HG03439 (cell line): ENCODE results near the gene STEAP1B.

Source experiments
- ATAC-seq: cut with Tn5 transposase; IDR thresholded peaks from one replicate; pipeline ENCODE4 v1.9.1; 2021; ENCODE audit warnings: mild to moderate bottlenecking, moderate library complexity; ENCODE audit not compliant: unreplicated experiment

STEAP1B gene

GRCh38 chr7:22406715-22407114 is 93.3 kb downstream of the STEAP1B start:
- ATAC-seq = no peak

GRCh38 chr7:22404421-22405023 is 95.5 kb downstream of the STEAP1B start:
- no peak for ATAC-seq

DNA sequence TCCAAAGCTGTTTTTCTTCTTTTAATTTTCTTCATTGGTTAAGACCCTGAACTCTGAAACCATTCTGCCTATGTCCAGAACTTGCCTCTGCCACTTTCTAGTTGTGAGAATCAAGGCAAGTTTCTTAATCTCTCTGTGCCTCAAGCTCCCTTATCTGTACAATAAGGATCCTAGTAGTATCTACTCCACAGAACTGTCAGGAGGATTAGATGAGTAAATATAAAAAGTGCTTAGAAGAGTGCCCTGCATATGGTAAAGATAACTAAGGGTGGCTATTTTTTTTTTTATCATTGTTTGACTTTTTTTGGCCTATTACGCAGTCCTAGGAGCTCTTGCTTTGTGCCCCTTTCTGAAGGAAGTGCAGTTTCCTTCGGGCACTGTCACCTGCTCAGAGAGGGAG is 96.6 kb downstream of the STEAP1B start:
- ATAC-seq = no peak

GRCh38 chr7:22402250-22402649 is 97.7 kb downstream of the STEAP1B start:
- no peak for ATAC-seq

DNA sequence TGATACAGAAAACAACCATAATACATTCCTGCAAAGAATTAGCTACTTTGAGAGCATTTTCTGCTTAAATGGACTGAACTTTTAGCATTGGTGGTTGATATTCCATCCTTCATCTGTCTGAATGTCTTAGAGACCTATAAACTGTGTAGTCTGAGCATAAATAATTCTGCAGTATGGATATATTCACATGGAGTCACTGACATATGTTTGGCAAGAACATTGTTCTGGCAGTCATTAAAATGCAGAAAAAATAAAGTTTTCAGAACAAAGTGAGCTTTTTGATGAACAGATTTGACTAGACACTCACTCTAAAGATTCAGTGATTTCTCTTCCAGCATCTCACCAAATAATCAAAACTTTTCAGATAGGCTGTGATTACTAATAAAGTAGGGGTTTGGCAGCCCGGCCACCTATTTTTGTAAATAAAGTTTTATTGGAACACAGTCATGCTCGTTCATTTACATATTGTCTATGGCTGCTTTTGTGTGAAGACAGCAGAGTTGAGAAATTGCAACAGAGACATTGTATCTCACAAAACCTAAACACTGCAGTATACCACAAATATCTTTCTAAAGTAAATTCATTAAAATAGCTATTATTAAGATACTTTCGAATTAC is 98.9 kb downstream of the STEAP1B start:
- ATAC-seq = no peak

GRCh38 chr7:22400150-22400814 is 99.7 kb downstream of the STEAP1B start:
- ATAC-seq = no peak

- ATAC-seq = no peak
Observed at GRCh38 chr7:22399546-22399945, 100.4 kb downstream of the STEAP1B start.

DNA sequence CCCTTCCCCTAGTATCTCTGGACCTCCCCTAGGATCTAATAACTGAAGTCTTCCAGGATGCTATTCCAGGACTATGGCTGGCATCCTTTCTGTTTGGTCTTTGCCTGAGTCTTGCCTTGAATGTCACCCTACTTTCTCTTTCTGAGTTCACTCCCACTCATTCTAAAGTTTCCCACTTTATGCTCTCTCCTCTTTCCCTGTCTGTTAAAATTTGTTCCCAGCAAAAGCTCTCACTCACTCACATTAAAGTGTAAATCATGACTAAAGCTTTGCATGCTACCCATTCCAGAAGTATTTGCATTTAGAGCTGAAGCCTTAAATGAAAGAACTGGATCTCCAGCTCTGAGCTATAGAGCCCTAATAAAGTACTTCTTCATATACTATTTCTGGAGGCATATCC is 100.9 kb downstream of the STEAP1B start:
- ATAC-seq = no peak

DNA sequence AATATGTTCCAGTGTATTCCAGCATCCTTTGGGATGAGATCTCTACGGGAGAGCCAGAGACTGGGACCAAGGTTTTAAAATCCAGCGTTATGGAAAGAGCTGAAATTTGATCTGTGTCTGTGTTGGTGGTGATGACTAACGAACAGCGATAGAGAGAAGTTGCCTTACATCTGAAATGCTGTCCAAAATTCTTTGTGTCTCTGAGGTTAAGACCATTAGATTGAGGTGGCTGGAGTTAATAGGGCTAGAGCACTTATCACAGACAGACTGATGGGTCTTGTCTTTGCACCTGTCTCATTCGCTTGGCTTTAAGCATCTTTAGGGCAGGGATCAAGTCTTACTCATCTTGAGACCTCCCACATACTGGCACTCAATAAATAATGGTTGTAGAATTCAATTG is 102.0 kb downstream of the STEAP1B start:
- ATAC-seq = no peak

DNA sequence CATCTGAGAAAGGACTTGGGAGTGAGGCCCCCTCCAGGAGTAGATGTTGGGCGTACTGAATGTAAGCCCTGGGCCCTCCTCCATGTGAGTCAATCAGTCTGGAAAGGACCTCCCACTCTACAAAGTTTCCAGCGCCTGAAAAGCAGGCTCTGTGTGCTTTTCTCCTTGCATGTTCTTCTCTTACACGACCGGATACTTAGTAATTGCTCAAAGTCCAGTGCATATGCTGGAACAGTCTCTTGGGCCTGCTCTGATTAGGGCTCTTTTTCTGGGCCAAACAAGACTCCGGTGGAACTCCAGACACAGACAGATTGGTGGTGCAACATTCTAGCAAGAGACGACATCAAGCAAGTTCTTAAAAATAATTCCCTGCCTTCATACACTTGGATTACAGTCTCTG is 104.8 kb downstream of the STEAP1B start:
- no peak for ATAC-seq

- no peak for ATAC-seq
Observed at GRCh38 chr7:22394739-22395138, 105.2 kb downstream of the STEAP1B start.

DNA sequence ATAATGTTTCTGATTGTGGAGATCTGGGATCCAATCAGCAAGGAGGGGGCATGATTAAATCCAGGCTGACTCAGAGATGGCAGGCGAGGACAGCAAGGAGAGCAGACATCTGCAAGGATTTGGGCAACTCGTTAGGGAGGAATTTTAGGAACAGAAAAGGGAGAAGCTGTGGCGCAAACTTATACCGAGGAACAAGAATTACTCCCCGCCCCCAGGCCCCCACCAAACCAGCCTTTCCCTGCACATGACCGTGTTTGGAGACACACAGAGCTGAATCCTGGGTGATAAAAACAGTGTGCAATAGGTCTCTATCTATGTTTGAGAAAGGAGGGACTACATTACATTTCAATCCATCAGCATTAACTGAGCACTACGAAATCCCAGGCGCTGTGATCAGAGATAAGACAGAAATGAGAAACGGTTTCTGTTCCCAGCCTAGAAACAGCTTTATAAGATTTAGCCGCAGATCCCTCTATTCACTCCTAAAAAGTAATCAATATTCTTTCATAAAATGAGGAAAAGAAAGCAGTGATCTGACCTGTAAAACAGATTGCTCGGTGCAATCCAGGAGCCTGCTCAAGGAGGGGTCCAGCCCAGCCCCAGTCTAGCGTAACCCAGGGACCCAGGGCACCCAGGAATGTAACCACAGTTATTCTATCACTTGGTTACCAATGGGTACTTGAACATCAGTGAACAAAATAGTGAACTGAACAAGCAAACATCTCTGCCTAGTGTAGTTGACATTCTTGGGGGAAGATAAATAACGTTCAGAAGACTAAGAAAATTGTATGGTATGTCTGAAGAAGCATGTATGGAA is 105.9 kb downstream of the STEAP1B start:
- no peak for ATAC-seq

- no peak for ATAC-seq
Observed at GRCh38 chr7:22390516-22390915, 109.5 kb downstream of the STEAP1B start.

DNA sequence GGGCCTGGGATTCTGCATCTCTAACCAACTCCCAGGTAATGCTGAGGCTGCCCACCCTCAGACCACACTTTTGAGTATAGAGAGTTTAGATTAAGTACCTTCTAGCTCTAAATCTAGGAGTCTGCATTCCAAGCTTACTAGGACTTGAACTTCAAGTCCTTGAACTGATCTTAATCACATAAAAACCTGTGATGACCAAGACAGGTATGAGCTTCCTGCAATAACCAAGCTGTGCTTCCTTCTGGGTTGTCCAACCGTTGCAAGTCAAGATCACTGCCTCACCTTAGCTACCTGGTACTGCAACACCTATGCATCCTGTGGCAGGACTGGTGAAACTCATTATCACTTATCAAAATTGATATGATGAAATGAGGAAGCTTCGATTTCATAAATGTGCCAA is 110.1 kb downstream of the STEAP1B start:
- ATAC-seq = no peak

- ATAC-seq = no peak
Observed at GRCh38 chr7:22387583-22387982, 112.4 kb downstream of the STEAP1B start.

DNA sequence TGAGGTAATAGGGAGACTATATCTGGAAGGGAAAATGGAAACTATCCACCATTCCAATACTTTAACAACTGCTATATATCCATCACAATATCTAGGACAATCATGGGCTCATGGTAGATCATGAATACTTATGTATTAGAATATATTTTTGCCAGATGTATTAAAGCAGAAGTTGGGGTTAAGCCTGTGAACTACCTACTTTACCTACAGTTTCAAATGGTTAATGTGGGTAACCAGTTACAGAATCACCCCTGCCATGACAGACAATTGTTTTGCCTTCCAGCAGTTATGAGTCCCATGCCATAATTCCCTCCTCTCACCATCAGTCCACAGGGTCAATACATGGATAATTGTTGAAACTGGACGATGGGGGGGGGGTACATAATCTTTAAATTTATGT is 113.1 kb downstream of the STEAP1B start:
- peak; percentile 32 for ATAC-seq

DNA sequence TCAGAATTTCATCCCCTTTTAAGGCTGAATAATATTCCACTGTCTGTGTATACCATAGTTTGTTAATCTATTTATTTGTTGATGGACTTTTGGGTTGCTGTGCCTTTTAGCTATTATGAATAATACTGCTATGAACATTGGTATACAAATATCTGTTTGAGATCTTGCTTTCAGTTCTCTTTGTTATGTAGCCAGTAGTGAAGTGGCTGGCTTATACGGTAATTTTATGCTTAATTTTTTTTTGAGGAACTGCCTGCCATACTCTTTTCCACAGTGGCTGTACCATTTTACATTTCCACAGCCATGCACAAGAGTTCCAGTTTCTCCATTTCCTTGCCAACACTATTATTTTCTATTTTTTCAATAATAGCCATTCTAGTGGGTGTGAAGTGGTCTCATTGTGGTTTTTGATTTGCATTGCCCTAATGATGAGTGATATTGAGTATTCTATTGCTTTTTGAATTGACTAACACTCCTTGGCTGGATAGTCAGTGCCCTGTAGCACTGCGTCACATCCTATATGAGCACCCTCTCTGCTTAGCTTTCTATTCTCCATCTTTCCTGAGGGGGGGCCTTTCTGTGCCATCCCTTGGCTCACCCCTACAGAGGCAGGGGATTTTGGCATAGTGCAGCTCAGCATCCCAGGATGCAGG is 113.7 kb downstream of the STEAP1B start:
- peak; percentile 69 for ATAC-seq

DNA sequence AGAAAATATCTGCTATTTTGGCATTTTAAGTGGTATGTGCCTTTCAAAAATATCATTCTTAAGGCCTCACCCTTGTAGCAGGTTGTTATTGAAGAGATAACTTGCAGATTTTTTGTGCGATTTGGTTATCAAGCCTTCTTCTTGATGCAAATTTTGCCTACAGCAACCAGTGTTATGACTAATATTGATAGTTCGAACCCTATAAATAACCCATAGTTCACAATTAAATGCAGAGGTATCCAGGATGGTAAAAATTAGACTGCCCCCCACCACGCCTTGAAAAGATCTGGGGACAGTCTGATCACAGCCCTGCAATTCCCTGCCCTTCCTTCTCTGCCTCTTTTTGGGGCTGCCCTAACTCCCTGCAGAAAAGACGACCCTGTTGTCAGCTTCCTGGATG is 114.7 kb downstream of the STEAP1B start:
- ATAC-seq = no peak

DNA sequence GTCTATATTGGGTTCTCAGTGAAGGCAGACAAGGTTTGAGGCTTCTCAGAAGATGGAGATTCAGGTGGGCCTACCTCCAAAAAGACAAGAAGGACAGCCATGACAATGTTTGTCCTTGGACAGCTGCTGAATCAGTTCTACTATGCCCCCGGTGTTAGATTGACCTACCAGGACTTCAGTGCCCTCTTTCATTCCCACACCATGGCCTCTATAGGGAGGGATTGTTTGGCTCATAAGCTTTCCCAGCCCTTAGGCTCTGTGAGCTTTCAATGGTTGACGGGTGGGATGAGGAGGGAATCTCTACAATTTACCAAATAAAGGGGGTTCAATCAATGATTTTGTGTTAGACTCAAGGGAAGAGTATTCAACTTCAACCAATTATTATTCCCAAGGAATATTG is 119.7 kb downstream of the STEAP1B start:
- no peak for ATAC-seq

DNA sequence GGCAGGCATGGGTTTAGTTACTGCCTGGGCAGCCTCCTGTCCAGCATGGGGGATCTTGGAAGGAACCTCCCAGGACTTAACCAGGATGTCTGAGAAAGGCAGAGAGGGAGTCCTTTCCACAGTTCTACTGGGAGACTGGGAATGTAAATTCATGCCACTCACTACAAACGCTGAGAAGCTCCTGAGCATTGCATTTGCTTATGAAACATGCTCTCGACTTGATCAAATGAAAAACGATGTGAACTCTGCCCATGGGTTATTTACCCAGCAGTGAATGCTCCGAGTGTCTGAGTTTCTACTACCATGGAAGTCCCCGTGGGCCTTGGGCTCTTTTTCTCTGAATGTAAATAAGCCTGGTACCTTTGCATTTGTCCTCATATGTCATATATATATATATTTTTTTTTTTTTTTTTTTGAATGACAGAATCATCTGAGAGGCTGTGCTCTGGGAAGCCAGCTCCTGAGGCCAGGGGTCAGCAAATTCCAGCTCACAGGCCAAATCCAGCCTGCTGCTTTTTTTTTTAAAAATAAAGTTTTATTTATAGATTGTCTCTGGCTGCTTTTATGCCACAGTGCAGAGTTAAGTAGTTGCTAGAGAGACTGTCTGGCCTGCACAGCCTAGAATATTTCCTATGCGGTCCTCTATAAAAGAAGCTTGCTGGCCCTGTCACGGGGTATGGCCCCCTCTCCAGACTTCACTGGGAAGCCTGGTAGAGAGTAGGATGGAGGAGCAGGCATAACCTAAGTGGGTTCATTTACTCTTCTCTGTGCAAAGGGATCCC is 121.6 kb downstream of the STEAP1B start:
- no peak for ATAC-seq
